Fibroblast of villous mesenchyme (primary cell): ENCODE results near the gene RGS9. TPM values are rescaled to one million over a fixed set of nuclear protein-coding genes. Genes with fewer than 3 reads are reported as not detected.

ENCODE experiments used
- DNase-seq: peaks from one replicate; pipeline ENCODE4 v3.0.0-alpha.2; 2010; ENCODE audit warnings: low read depth
- H3K4me3 ChIP-seq: 2 replicates; pipeline ENCODE4 v1.5.1; 2011; ENCODE audit warnings: low read depth, mild to moderate bottlenecking, low read length
- total RNA-seq: library from RNA; depleted of rRNA; stranded (reverse); fragments of >200 nt; gene quantifications from 2 replicates; pipeline ENCODE4 v1.2.3, GENCODE V29; 2012
- TF ChIP-seq, protein P1 (sequence below): IDR thresholded peaks from 2 replicates; pipeline ENCODE4 v1.5.1; 2012; ENCODE audit warnings: low read depth, mild to moderate bottlenecking, low read length; ENCODE audit not compliant: insufficient read depth

The RGS9 gene
- total RNA-seq, 1 donor = 2.2 TPM

DNA sequence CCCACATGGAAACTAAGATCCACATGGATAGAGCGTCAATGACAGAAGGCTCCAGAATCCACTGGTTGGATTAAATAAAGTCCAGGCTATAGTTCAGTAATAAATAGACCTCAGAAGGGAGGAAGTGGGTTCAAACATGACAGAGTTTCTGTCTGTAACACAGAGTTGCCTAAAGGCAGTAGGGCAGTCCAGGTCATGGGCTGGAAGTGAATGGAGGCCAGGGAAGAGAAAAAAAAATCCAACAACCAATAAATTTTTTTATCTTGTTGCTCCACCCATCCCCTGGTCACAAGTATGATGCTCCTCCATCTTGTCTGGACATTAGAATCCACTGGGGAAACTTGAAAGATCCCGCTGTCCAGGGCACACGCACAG is 92.4 kb downstream of the RGS9 start:
- no peak overlapping the region for H3K4me3 ChIP-seq
- TF ChIP-seq, protein P1, sequence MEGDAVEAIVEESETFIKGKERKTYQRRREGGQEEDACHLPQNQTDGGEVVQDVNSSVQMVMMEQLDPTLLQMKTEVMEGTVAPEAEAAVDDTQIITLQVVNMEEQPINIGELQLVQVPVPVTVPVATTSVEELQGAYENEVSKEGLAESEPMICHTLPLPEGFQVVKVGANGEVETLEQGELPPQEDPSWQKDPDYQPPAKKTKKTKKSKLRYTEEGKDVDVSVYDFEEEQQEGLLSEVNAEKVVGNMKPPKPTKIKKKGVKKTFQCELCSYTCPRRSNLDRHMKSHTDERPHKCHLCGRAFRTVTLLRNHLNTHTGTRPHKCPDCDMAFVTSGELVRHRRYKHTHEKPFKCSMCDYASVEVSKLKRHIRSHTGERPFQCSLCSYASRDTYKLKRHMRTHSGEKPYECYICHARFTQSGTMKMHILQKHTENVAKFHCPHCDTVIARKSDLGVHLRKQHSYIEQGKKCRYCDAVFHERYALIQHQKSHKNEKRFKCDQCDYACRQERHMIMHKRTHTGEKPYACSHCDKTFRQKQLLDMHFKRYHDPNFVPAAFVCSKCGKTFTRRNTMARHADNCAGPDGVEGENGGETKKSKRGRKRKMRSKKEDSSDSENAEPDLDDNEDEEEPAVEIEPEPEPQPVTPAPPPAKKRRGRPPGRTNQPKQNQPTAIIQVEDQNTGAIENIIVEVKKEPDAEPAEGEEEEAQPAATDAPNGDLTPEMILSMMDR = no peak
- DNase-seq = no peak

DNA sequence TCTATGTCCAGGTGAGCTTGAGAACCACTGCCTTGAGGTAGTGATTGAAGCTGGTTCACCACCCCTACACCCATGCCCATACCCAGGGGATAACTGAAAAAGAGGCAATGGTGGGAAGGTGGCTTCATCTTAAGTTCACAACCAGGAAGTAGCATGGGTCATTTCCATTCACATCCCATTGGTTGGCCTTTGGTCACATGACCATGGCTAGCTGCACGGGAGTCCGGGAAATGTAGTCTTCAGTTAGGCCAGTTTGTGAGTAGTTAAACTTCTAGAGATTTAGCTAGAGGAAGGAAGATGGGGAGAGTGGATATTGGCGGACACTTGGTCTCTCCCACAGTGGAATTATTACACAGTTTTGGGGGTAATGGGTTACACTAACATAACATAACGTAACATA is 92.9 kb downstream of the RGS9 start:
- H3K4me3 ChIP-seq = no peak overlapping the region
- DNase-seq = no peak
- TF ChIP-seq, protein P1 = no peak

DNA sequence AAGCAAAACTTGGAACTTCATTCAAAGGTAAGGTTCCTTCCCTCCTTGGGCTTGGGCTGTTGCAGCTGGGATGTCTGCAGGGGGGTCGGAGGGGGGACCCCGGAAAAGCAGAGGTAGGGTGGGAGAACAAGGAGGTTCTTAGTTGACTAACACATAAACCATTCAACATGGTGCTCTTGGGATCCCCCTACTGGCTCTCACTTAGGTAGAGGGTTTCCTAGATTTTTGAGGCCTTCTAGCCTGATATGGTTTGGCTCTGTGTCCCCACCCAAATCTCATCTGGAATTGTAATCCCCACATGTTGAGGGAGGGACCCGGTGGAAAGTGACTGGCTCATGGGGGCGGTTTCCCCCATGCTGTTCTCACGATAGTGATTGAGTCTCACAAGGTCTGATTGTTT is 93.9 kb downstream of the RGS9 start:
- no peak for DNase-seq
- no peak overlapping the region for H3K4me3 ChIP-seq
- TF ChIP-seq, protein P1 = no peak

DNA sequence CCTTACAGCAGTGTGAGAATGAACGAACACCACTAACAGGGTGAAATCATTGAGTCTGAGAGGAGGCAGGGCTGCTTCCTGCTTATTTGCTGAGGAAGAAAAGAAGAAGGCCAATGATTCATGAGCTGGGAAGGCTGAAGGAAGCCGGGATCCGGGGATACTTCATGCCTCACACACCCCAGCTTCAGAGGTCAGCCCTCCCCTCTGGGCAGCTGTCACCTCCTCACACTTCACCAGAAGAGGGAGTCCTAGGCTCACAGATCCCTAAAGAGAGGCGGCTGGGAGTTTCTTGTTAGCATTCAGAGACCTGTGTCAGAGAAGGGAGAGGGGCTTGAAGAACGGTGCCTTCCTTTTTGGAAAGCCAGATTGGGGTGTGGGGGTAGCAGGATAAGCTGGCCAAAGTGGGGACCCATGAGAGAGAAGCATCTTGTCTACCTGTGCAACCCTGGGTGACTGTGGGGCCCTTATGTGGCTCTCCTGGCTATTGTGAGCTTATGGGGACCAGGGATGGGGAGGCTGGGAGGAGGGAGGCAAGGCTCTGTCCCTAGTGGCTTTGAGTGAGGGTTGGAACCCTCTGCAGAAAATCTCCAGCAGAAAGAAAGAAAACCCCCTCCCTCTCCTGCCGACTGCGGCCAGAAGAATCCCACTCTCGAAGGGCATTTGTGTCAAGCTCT is 94.6 kb downstream of the RGS9 start:
- TF ChIP-seq, protein P1 = peak; percentile 92
- peak; percentile 75 for DNase-seq

DNA sequence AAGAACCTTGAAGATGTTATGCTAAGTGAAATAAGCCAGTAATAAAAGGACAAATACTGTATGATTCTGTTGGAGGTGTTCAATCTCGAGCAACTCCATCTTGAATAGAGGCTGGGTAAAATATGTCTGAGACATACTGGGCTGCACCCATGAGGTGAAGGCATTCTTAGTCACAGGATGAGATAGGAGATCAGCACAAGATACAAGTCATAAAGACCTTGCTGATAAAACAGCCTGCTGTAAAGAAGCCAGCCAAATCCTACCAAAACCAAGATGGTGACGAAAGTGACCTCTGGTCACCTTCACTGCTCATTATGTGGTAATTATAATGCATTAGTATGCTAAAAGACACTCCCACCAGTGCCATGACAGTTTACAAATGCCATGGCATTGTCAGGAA is 98.1 kb downstream of the RGS9 start:
- no peak overlapping the region for H3K4me3 ChIP-seq
- TF ChIP-seq, protein P1 = no peak
- DNase-seq = peak; percentile 23

More for the DNA sequence above, 94.6 kb downstream of the RGS9 start:
- H3K4me3 ChIP-seq = no peak overlapping the region

DNA sequence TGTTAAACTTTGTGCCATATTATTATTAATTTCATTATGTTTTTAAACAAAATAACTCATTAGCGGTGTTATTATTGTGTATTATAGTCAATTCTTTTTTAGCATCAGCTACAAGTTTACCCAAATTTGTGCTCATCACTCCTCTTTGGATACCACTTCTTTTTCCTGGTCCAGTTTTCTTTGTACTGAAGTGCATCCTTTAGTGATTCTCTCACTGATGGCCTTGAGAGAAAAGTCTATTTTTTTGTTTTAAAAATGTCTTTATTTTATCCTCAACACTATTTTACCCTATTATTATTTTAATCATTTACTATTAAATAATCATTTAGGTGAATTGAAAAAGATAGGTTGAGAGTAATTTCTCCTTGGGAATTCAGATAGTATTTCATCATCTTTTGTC is 99.2 kb downstream of the RGS9 start:
- H3K4me3 ChIP-seq = no peak overlapping the region
- DNase-seq = no peak
- TF ChIP-seq, protein P1 = no peak
